Loucy (cell line): ENCODE results near the gene MEIOC.

Source experiments
- EZH2phosphoT487 ChIP-seq: fragments of 200-600 bp; IDR thresholded peaks from 2 replicates; pipeline ENCODE4 v1.6.1; 2018; ENCODE audit warnings: antibody characterized with exemption, mild to moderate bottlenecking, moderate library complexity, borderline replicate concordance
- TF ChIP-seq, protein P1 (sequence below): fragments of 200-600 bp; sonication (generic); conservative IDR thresholded peaks from 2 replicates; pipeline ENCODE4 v1.5.1; 2014; ENCODE audit warnings: mild to moderate bottlenecking, antibody characterized with exemption, low read length

GRCh38 chr17:44608727-44609435 is 47.4 kb upstream of the MEIOC start:
- TF ChIP-seq, protein P1, sequence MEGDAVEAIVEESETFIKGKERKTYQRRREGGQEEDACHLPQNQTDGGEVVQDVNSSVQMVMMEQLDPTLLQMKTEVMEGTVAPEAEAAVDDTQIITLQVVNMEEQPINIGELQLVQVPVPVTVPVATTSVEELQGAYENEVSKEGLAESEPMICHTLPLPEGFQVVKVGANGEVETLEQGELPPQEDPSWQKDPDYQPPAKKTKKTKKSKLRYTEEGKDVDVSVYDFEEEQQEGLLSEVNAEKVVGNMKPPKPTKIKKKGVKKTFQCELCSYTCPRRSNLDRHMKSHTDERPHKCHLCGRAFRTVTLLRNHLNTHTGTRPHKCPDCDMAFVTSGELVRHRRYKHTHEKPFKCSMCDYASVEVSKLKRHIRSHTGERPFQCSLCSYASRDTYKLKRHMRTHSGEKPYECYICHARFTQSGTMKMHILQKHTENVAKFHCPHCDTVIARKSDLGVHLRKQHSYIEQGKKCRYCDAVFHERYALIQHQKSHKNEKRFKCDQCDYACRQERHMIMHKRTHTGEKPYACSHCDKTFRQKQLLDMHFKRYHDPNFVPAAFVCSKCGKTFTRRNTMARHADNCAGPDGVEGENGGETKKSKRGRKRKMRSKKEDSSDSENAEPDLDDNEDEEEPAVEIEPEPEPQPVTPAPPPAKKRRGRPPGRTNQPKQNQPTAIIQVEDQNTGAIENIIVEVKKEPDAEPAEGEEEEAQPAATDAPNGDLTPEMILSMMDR = no peak
- TF ChIP-seq EZH2phosphoT487 = no peak
